HepG2 (cell line): ENCODE data around the gene NCKAP5L. TPM values are rescaled to one million over a fixed set of nuclear protein-coding genes. Genes with fewer than 3 reads are reported as not detected.

Experiments used
- BRF2 ChIP-seq: sonication (generic); formaldehyde crosslinking; IDR thresholded peaks from 2 replicates; pipeline ENCODE4 v1.8.1; 2022; ENCODE audit warnings: mild to moderate bottlenecking, missing genetic modification reagents
- CEBPG ChIP-seq: IDR thresholded peaks from 2 replicates; pipeline ENCODE4 v1.6.1; 2016
- CHD4 ChIP-seq: fragments of 200-600 bp; sonication (generic); IDR thresholded peaks from 2 replicates; pipeline ENCODE4 v1.7.0; 2017; ENCODE audit warnings: mild to moderate bottlenecking, low read length, borderline replicate concordance
- ETS1 ChIP-seq: sonication (generic); formaldehyde crosslinking; IDR thresholded peaks from 2 replicates; pipeline ENCODE4 v1.4.0; 2020; ENCODE audit warnings: missing genetic modification reagents
- GPN1 ChIP-seq: sonication (generic); formaldehyde crosslinking; IDR thresholded peaks from 2 replicates; pipeline ENCODE4 v1.5.1; 2020; ENCODE audit warnings: missing genetic modification reagents, borderline replicate concordance
- MED1 ChIP-seq: sonication (generic); formaldehyde crosslinking; IDR thresholded peaks from 2 replicates; pipeline ENCODE4 v1.4.0; 2020; ENCODE audit warnings: missing genetic modification reagents
- MEF2D ChIP-seq: sonication (generic); formaldehyde crosslinking; IDR thresholded peaks from 2 replicates; pipeline ENCODE4 v1.5.1; 2020; ENCODE audit warnings: mild to moderate bottlenecking, missing genetic modification reagents
- NONO ChIP-seq, 2 experiments: fragments of 450-650 bp in 1 of 2; sonication (generic) in 1 of 2; formaldehyde crosslinking in 1 of 2; IDR thresholded peaks in 1 of 2; conservative IDR thresholded peaks in 1 of 2; 2 replicates each; pipeline versions ENCODE4 v1.6.1 to v1.8.0; 2017 to 2022; ENCODE audit warnings: mild to moderate bottlenecking in 1 of 2, missing genetic modification reagents in 1 of 2, moderate library complexity in 1 of 2
- PAWR ChIP-seq: sonication (generic); formaldehyde crosslinking; IDR thresholded peaks from 2 replicates; pipeline ENCODE4 v1.4.0; 2020; ENCODE audit warnings: missing genetic modification reagents, mild to moderate bottlenecking, borderline replicate concordance
- PBX3 ChIP-seq: sonication (generic); formaldehyde crosslinking; IDR thresholded peaks from 2 replicates; pipeline ENCODE4 v1.8.1; 2023; ENCODE audit warnings: missing genetic modification reagents, inconsistent platforms, borderline replicate concordance
- PPARG ChIP-seq: conservative IDR thresholded peaks from 2 replicates; pipeline ENCODE4 v1.6.1; 2016; ENCODE audit warnings: missing biosample characterization, missing genetic modification reagents
- PRMT3 ChIP-seq: sonication (generic); formaldehyde crosslinking; IDR thresholded peaks from 2 replicates; pipeline ENCODE4 v1.8.1; 2022; ENCODE audit warnings: low read depth, mild to moderate bottlenecking, moderate library complexity, missing genetic modification reagents, borderline replicate concordance
- PRPF4 ChIP-seq: fragments of 200-400 bp; formaldehyde crosslinking; IDR thresholded peaks from 2 replicates; pipeline ENCODE4 v1.6.1; 2016; ENCODE audit warnings: low read length, low read depth; ENCODE audit not compliant: poor library complexity, severe bottlenecking
- RBFOX2 ChIP-seq: fragments of 200-400 bp; formaldehyde crosslinking; IDR thresholded peaks from 2 replicates; pipeline ENCODE4 v1.6.1; 2017; ENCODE audit warnings: low read depth, mild to moderate bottlenecking, low read length
- SALL2 ChIP-seq: sonication (generic); formaldehyde crosslinking; IDR thresholded peaks from 2 replicates; pipeline ENCODE4 v1.8.1; 2023; ENCODE audit warnings: mild to moderate bottlenecking, missing genetic modification reagents, inconsistent platforms
- SMARCC2 ChIP-seq: fragments of 450-650 bp; IDR thresholded peaks from 2 replicates; pipeline ENCODE4 v1.6.1; 2017; ENCODE audit warnings: antibody characterized with exemption, mild to moderate bottlenecking
- TRIM24 ChIP-seq: sonication (generic); formaldehyde crosslinking; IDR thresholded peaks from 2 replicates; pipeline ENCODE4 v1.8.0; 2022; ENCODE audit warnings: mild to moderate bottlenecking, missing genetic modification reagents
- YEATS2 ChIP-seq: sonication (generic); formaldehyde crosslinking; IDR thresholded peaks from 2 replicates; pipeline ENCODE4 v1.4.0; 2020; ENCODE audit warnings: missing genetic modification reagents, borderline replicate concordance
- ZMAT3 ChIP-seq: sonication (generic); formaldehyde crosslinking; conservative IDR thresholded peaks from 2 replicates; pipeline ENCODE4 v1.7.0; 2021; ENCODE audit warnings: missing genetic modification reagents
- ZMYM2 ChIP-seq: sonication (generic); formaldehyde crosslinking; IDR thresholded peaks from 2 replicates; pipeline ENCODE4 v1.8.0; 2022; ENCODE audit warnings: mild to moderate bottlenecking, missing genetic modification reagents
- ZNF513 ChIP-seq: sonication (generic); formaldehyde crosslinking; conservative IDR thresholded peaks from 2 replicates; pipeline ENCODE4 v1.5.0; 2020; ENCODE audit warnings: missing genetic modification reagents
- ZNF567 ChIP-seq: sonication (generic); formaldehyde crosslinking; IDR thresholded peaks from 2 replicates; pipeline ENCODE4 v1.8.1; 2023; ENCODE audit warnings: mild to moderate bottlenecking, missing genetic modification reagents, borderline replicate concordance
- ZNF644 ChIP-seq: IDR thresholded peaks from 2 replicates; pipeline ENCODE4 v1.6.1; 2016; ENCODE audit warnings: low read depth
- ZNF775 ChIP-seq: sonication (generic); formaldehyde crosslinking; IDR thresholded peaks from 2 replicates; pipeline ENCODE4 v1.4.0; 2020; ENCODE audit warnings: missing genetic modification reagents, mild to moderate bottlenecking, moderate library complexity, borderline replicate concordance
- ZNF816 ChIP-seq: sonication (generic); formaldehyde crosslinking; IDR thresholded peaks from 2 replicates; pipeline ENCODE4 v1.8.0; 2022; ENCODE audit warnings: missing genetic modification reagents, mild to moderate bottlenecking, borderline replicate concordance
- polyA plus RNA-seq, 8 experiments: library from polyadenylated mRNA; depleted of rRNA in 3 of 8; stranded (reverse) in 7 of 8; unstranded in 1 of 8; fragments of >200 nt; fragmentation: Illumina TruSeq in 4 of 8; extraction: Trizol in 4 of 8; gene quantifications; 2 replicates each; pipeline versions ENCODE4 v1.2.1 to v1.2.3, GENCODE V29; 2011 to 2016; ENCODE audit warnings: low read depth in 4 of 8, missing spikeins in 1 of 8, mixed read lengths in 1 of 8; ENCODE audit not compliant: insufficient read depth in 1 of 8
- total RNA-seq, 5 experiments: library from RNA; depleted of rRNA; stranded (reverse); fragments of >200 nt; fragmentation: Illumina TruSeq; extraction: Trizol; gene quantifications; 2 replicates each; pipeline ENCODE4 v1.2.3, GENCODE V29; 2016; ENCODE audit warnings: low read depth in 1 of 5

Gene NCKAP5L
- total and polyA plus RNA-seq, 2 of the 13 experiments (the other 11 are each of a cell fraction or from before 2014, with no cell fraction given): 4.1 to 9.0 TPM

GRCh38 chr12:49842519-49843352 is 14.5 kb upstream of the NCKAP5L start, which contains the start of gene BCDIN3D (continued):
- TF ChIP-seq ZNF513 (CRISPR knock-in tag) (no peak), TRIM24 (CRISPR knock-in tag) (no peak), GPN1 (CRISPR knock-in tag) (no peak), PAWR (CRISPR knock-in tag) (no peak), PPARG (0 out of 2 replicates have a peak, but pooled peaks have one; percentile 29), ZMYM2 (CRISPR knock-in tag) (0 out of 2 replicates have a peak, but pooled peaks have one; percentile 28), CHD4 (no peak), SMARCC2 (no peak), ZNF775 (CRISPR knock-in tag) (no peak), ZNF644 (CRISPR knock-in tag) (no peak), PRPF4 (no peak), YEATS2 (peak; percentile 84; the same call in 1 of the 2 replicates), BRF2 (CRISPR knock-in tag) (no peak), MEF2D (CRISPR knock-in tag) (peak; percentile 72; the same call in 1 of the 2 replicates), MED1 (CRISPR knock-in tag) (peak; percentile 71), SALL2 (0 out of 2 replicates have a peak, but pooled peaks have one; percentile 63), PBX3 (CRISPR knock-in tag) (0 out of 2 replicates have a peak, but pooled peaks have one; percentile 47), NONO (IDR thresholded peaks at IDR 0.05) (no peak), NONO (CRISPR knock-in tag; conservative IDR thresholded peaks at IDR 0.05) (no peak), ETS1 (CRISPR knock-in tag) (peak; percentile 83; the same call in 1 of the 2 replicates), ZMAT3 (CRISPR knock-in tag) (peak; percentile 31; the same call in 1 of the 2 replicates), PRMT3 (no peak), CEBPG (CRISPR knock-in tag) (no peak), ZNF816 (CRISPR knock-in tag) (no peak), RBFOX2 (peak; percentile 93), ZNF567 (CRISPR knock-in tag) (no peak)
